Embryonic facial prominence (tissue), 1 donor: ENCODE results near the gene TPCN1.

Source experiments
- DNase-seq: peaks from one replicate; pipeline ENCODE4 v3.0.0-alpha.2; 2016; ENCODE audit errors: extremely low spot score

The TPCN1 gene

GRCh38 chr12:113262710-113263109 is 41.4 kb downstream of the TPCN1 start:
- DNase-seq = no peak

GRCh38 chr12:113263431-113263963 is 42.2 kb downstream of the TPCN1 start:
- DNase-seq = no peak

GRCh38 chr12:113266106-113266895 is 45.0 kb downstream of the TPCN1 start:
- no peak for DNase-seq

GRCh38 chr12:113267621-113268020 is 46.4 kb downstream of the TPCN1 start:
- DNase-seq = no peak

- DNase-seq = no peak
These were observed 46.9 kb downstream of the TPCN1 start for GRCh38 chr12:113268136-113268535.

GRCh38 chr12:113268621-113269020 is 47.4 kb downstream of the TPCN1 start:
- no peak for DNase-seq

- no peak for DNase-seq
These were observed 48.1 kb downstream of the TPCN1 start for GRCh38 chr12:113269257-113269943.

- DNase-seq = no peak
These were observed 49.4 kb downstream of the TPCN1 start for GRCh38 chr12:113270709-113271009.

GRCh38 chr12:113271466-113271852 is 50.2 kb downstream of the TPCN1 start:
- no peak for DNase-seq

- no peak for DNase-seq
These were observed 50.7 kb downstream of the TPCN1 start for GRCh38 chr12:113271853-113272561.

- no peak for DNase-seq
These were observed 51.9 kb downstream of the TPCN1 start for GRCh38 chr12:113273053-113273725.

- DNase-seq = no peak
These were observed 53.6 kb downstream of the TPCN1 start for GRCh38 chr12:113274848-113275247.

- no peak for DNase-seq
These were observed 55.0 kb downstream of the TPCN1 start for GRCh38 chr12:113276306-113276705.

GRCh38 chr12:113276946-113277500 is 55.8 kb downstream of the TPCN1 start:
- no peak for DNase-seq

- DNase-seq = no peak
These were observed 56.2 kb downstream of the TPCN1 start for GRCh38 chr12:113277511-113277910.

- no peak for DNase-seq
These were observed 56.9 kb downstream of the TPCN1 start for GRCh38 chr12:113278141-113278540.

GRCh38 chr12:113278633-113279032 is 57.4 kb downstream of the TPCN1 start:
- no peak for DNase-seq

- no peak for DNase-seq
These were observed 63.5 kb downstream of the TPCN1 start for GRCh38 chr12:113284751-113285150.

- DNase-seq = no peak
These were observed 64.7 kb downstream of the TPCN1 start for GRCh38 chr12:113285679-113286610.

GRCh38 chr12:113286712-113287111 is 65.4 kb downstream of the TPCN1 start:
- DNase-seq = no peak
